Left renal cortex interstitium (tissue), 4 donors: ENCODE results near the gene GDPD3. TPM values are rescaled to one million over a fixed set of nuclear protein-coding genes. Genes with fewer than 3 reads are reported as not detected.
A peak's percentile ranks its signal among the peaks of the same experiment; 100 is the strongest.

Source experiments
- DNase-seq, 4 donors: peaks; one replicate each; pipeline ENCODE4 v3.0.0-alpha.2; 2013; ENCODE audit warnings: low read depth in 4 of 4, low spot score in 2 of 4, missing footprints in 1 of 4
- polyA plus RNA-seq, 4 donors: library from polyadenylated mRNA; unstranded; fragments of 120-200 nt; gene quantifications; one replicate each; pipeline ENCODE4 v1.2.1, GENCODE V29; 2013; ENCODE audit not compliant: insufficient read length in 4 of 4

Gene GDPD3
- 10 to 100 TPM in 3 of 4 donors, 1 to 10 TPM in 1; 9.8 to 17.5 (median 12.8) TPM for polyA plus RNA-seq

- no peak for DNase-seq
Measured at GRCh38 chr16:30113031-30113710, at the start of gene GDPD3. Gene GDPD3 (minus strand): TSS chr16:30113537. CDS start chr16:30113478, 59 bp downstream.

- DNase-seq = no peak
Measured at GRCh38 chr16:30157214-30157613, 43.9 kb upstream of the GDPD3 start.

DNA sequence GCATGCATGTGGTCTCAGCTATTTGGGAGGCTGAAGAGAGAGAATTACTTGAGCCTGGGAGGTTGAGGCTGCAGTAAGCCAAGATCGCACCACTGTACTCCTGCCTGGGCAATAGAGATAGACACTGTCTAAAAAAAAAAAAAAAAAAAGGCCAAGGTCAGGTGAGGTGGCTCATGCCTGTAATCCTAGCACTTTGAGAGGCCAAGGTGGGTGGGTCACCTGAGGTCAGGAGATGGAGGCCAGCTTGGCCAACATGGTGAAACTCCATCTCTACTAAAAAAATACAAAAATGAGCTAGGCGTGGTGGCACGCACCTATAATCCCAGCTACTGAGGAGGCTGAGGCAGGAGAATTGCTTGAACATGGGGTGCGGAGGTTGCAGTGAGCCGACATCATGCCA lies 41.9 kb upstream of the GDPD3 start:
- no peak for DNase-seq

GRCh38 chr16:30152517-30152916 lies 39.2 kb upstream of the GDPD3 start:
- DNase-seq = no peak

- DNase-seq = no peak
Measured at GRCh38 chr16:30151091-30151490, 37.8 kb upstream of the GDPD3 start.

- DNase-seq = no peak
Measured at GRCh38 chr16:30149250-30149930, 36.1 kb upstream of the GDPD3 start.

GRCh38 chr16:30147843-30148510 lies 34.6 kb upstream of the GDPD3 start:
- no peak for DNase-seq

GRCh38 chr16:30145657-30146056 lies 32.3 kb upstream of the GDPD3 start:
- DNase-seq = no peak

GRCh38 chr16:30144917-30145316 lies 31.6 kb upstream of the GDPD3 start:
- DNase-seq = no peak

DNA sequence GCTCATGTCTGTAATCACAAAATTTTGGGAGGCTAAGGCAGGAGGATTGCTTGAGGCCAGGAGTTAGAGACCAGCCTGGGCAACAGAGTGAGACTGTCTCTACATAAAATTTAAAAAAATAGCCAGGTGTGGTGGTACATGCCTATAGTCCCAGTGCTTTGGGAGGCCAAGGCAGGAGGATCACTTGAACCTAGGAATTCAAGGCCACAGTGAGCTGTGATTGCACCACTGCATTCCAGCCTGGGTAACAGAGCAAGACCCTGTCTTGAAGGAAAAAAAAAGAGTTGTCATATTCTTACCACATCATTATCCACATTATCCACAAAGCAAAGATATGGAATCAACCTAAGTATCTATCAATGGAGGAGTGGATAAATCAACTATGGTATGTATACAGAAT lies 30.7 kb upstream of the GDPD3 start:
- DNase-seq = no peak

DNA sequence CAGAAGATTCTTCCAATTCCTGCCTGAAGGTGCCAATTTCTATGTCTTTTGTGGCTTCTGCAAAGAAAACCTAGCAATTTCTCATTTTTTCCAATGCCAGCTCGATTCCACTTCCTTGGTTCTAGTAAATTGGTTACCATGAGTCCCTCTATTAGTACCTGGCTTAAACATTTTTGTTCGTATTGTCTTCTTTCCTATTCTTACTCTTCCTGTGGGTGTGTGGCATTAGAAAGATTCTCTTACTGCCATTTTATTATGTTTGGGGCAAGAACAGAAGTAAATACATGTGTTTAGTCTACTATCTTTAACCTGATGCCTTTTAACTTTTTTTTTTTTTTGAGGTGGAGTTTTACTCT lies 30.0 kb upstream of the GDPD3 start:
- no peak for DNase-seq

GRCh38 chr16:30142672-30143346 lies 29.5 kb upstream of the GDPD3 start:
- DNase-seq = no peak

DNA sequence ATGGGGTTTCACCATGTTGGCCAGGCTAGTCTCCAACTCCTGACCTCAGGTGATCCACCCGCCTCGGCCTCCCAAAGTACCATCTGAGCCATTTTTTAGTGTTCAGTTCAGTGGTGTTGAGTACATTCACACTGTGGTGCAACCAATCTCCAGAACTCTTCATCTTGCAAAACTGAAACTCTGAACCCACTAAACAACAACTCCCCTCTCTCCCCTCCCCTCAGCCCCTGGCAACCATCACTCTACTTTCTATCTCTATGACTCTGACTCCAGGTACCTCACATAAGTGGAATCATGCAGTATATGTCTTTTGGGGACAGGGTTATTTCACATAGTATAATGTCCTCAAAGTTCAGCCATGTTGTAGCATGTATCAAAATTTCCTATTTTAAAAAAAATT lies 28.4 kb upstream of the GDPD3 start:
- no peak for DNase-seq

DNA sequence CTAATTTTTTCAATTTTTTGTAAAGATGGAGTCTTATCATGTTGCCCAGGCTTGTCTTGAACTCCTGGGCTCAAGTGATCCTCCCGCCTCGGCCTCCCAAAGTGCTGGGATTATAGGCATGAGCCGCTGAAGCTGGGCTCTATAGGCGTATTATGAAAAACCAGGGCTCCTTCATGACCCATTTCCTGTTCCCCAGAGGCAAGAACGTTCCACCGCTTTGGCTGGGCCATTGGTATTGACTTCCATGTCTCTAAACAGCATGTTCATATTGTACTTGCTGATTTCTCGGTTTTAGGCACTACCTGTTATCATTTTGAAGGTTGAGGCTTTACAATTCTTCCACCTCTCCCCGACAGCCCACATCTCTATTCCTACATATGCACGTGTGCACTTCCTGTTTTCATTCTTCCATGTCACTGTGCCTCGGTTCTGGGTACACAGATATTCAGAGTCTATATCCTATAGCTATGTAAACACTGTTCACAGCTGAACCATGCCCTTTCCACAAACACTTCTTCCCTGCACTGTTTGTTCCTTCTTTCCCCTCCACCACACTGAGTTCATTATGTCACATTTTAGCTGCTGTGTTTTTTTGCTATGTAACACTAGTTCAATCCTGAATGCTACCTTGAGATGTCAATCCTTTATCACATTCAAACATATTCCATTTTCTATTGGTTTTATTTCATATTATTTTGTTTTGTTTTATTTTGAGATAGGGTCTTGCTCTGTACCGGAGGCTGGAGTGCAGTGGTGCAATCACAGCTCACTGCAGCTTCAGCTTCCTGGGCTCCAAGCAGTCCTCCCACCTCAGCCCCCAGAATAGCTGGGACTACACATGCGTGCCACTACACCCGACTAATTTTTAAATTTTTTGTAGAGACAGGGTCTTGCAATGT lies 26.5 kb upstream of the GDPD3 start:
- no peak for DNase-seq

DNA sequence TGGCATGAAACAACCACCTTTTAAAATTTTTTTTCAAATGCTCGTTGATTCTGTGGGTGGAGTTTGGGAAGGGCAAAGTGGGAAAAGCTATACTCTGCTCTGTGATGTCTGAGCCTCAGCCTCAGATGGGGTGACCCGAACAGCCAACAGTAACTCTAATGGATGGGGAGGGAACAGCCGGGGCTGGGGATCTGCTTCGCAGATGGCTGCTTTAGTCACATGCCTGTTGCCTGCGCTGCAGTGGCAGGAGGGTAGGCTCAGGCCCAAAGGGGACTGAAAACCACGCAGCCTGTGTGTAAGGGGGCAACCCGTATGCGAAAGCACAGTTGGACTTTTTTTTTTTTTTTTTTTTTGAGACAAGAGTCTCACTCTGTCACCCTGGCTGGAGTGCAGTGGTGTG lies 24.6 kb upstream of the GDPD3 start:
- DNase-seq = no peak

- DNase-seq = no peak
Measured at GRCh38 chr16:30136971-30137605, 23.8 kb upstream of the GDPD3 start.

DNA sequence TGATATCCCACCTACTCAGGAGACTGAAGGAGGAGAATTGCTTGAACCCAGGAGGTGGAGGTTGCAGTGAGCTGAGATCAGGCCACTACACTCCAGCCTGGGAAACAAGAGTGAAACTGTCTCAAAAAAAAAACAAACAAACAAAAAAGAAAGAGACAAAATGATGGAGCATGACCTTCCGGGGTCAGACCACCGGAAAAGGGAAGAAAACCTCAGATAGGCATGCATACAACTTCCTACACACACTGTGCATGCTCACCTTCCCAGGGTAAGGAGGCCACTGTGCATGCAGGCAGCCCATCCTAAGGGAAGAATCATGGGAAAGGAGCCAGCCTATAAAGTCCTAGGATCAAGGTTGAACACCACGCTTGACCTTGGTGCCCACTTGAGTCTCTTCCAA lies 19.3 kb upstream of the GDPD3 start:
- no peak for DNase-seq

GRCh38 chr16:30131869-30132475 lies 18.6 kb upstream of the GDPD3 start:
- peak in 2 of 4 donors; percentile 32 to 48 for DNase-seq

DNA sequence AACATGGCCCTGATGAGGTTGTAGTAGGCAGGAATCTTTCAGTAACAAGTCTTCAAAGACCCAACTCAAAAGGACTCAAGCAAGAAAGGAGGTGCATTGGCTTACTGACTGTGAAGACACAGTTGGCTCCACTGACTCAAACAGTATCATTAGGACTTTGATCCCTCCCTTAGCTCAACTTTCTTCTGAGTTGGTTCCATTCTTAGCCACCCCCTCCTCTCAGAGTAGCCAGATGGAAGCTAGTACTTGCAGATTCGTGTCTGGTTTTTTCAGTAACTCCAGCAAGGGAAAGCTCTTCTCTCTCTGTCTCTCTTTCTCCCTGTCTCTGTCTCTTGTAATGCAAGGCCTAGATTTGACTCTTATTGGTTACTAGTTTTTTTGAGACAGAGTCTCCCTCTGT lies 14.7 kb upstream of the GDPD3 start:
- no peak for DNase-seq
